HCT116 (cell line): ENCODE data around the gene HGS. TPM values are rescaled to one million over a fixed set of nuclear protein-coding genes. Genes with fewer than 3 reads are reported as not detected.

Source experiments
- ATAC-seq: fragments of 200-7000 bp; cut with Tn5 transposase; 2 replicates; pipeline ENCODE4 v1.9.1; 2020; ENCODE audit warnings: mild to moderate bottlenecking, moderate library complexity
- BruUV-seq: library from RNA; stranded (reverse); fragments of 400-500 nt; replicated peaks from 2 replicates; lab custom pipeline; 2021; lab: Mats Ljungman, UMichigan
- CTCF ChIA-PET: fragments of 300-600 bp; sonication (Branson Sonifier 250); formaldehyde crosslinking; loops from one replicate; lab custom pipeline; 2021; ENCODE audit warnings: antibody characterized with exemption; lab: Charles Lee
- POLR2A ChIA-PET: fragments of 300-600, 350-600 bp; sonication (Branson Sonifier 250); formaldehyde crosslinking; loops from one replicate; lab custom pipeline; 2021; ENCODE audit warnings: antibody characterized with exemption; lab: Charles Lee
- RAD21 ChIA-PET, 2 experiments: fragments of 300-600 bp; sonication (Branson Sonifier 250); formaldehyde crosslinking; loops; one replicate each; lab custom pipeline; 2023; ENCODE audit warnings: low total read pairs in 2 of 2; ENCODE audit not compliant: uncharacterized antibody in 2 of 2, unreplicated experiment in 2 of 2, low non-redundant PET in 1 of 2; lab: Charles Lee
- DNase-seq: peaks from one replicate; pipeline ENCODE4 v3.0.0-alpha.2; 2010; ENCODE audit warnings: low read depth, low spot score
- H2AFZ ChIP-seq: fragments of 200-600 bp; shearing (Covaris generic), sonication (generic); 2 replicates; pipeline ENCODE4 v1.6.1; 2017; ENCODE audit warnings: low read depth, mixed run types, mixed read lengths, antibody characterized with exemption, low read length; ENCODE audit not compliant: poor library complexity, severe bottlenecking
- H3K27ac ChIP-seq: 2 replicates; pipeline ENCODE4 v1.5.1; 2012; ENCODE audit warnings: low read depth, low read length
- H3K27me3 ChIP-seq: fragments of 200-600 bp; sonication (generic); 2 replicates; pipeline ENCODE4 v1.6.1; 2016; ENCODE audit warnings: mixed run types, low read length, mixed read lengths; ENCODE audit not compliant: insufficient read depth
- H3K36me3 ChIP-seq, 2 experiments: fragments of 200-500 bp in 1 of 2; fragments of 200-600 bp in 1 of 2; sonication (Bioruptor generic) in 1 of 2; sonication (generic) in 1 of 2; 2 replicates each; pipeline versions ENCODE4 v1.5.1 to v1.6.1; 2014 to 2016; ENCODE audit warnings: low read length in 2 of 2, inconsistent platforms in 1 of 2, mixed read lengths in 1 of 2, mixed run types in 1 of 2; ENCODE audit not compliant: insufficient read depth in 2 of 2, control insufficient read depth in 1 of 2
- H3K4me1 ChIP-seq, 2 experiments: fragments of 200-600 bp in 1 of 2; sonication (generic) in 1 of 2; 2 replicates each; pipeline versions ENCODE4 v1.5.1 to v1.6.1; 2012 to 2017; ENCODE audit warnings: low read length in 2 of 2, inconsistent platforms in 1 of 2, mild to moderate bottlenecking in 1 of 2, mixed read lengths in 1 of 2, mixed run types in 1 of 2, moderate library complexity in 1 of 2; ENCODE audit not compliant: insufficient read depth in 2 of 2, control insufficient read depth in 1 of 2
- H3K4me2 ChIP-seq: fragments of 200-600 bp; sonication (generic); 2 replicates; pipeline ENCODE4 v1.6.1; 2017; ENCODE audit warnings: mixed run types, low read length, mixed read lengths
- H3K4me3 ChIP-seq, 2 experiments: fragments of 200-600 bp in 1 of 2; sonication (generic) in 1 of 2; replicated peaks in 1 of 2; 2 replicates each; pipeline ENCODE4 v1.5.1; 2011 to 2016; ENCODE audit warnings: low read length in 2 of 2, control low read depth in 1 of 2, low read depth in 1 of 2, mild to moderate bottlenecking in 1 of 2, mixed read lengths in 1 of 2, mixed run types in 1 of 2
- H3K79me2 ChIP-seq: fragments of 200-600 bp; sonication (generic); 2 replicates; pipeline ENCODE4 v1.6.1; 2017; ENCODE audit warnings: mild to moderate bottlenecking, mixed run types, low read length, moderate library complexity, mixed read lengths; ENCODE audit not compliant: insufficient read depth
- H3K9ac ChIP-seq: fragments of 200-600 bp; sonication (generic); 2 replicates; pipeline ENCODE4 v1.6.1; 2016; ENCODE audit warnings: low read length, mixed read lengths
- H3K9me2 ChIP-seq: fragments of 200-600 bp; sonication (generic), shearing (Covaris generic); 2 replicates; pipeline ENCODE4 v1.6.1; 2017; ENCODE audit warnings: mixed run types, mild to moderate bottlenecking, moderate library complexity; ENCODE audit not compliant: insufficient read depth
- H3K9me3 ChIP-seq, 2 experiments: fragments of 200-500 bp in 1 of 2; fragments of 200-600 bp in 1 of 2; sonication (Bioruptor generic) in 1 of 2; sonication (generic) in 1 of 2; 2 replicates each; pipeline ENCODE4 v1.6.1; 2014 to 2017; ENCODE audit warnings: low read length in 2 of 2, mixed read lengths in 2 of 2, inconsistent platforms in 1 of 2, low read depth in 1 of 2, mild to moderate bottlenecking in 1 of 2, mixed run types in 1 of 2, moderate library complexity in 1 of 2; ENCODE audit not compliant: control insufficient read depth in 1 of 2, insufficient read depth in 1 of 2
- H4K20me1 ChIP-seq: fragments of 200-600 bp; sonication (generic), shearing (Covaris generic); 2 replicates; pipeline ENCODE4 v1.6.1; 2017; ENCODE audit warnings: mixed run types, mild to moderate bottlenecking, moderate library complexity; ENCODE audit not compliant: insufficient read depth
- CBX3 ChIP-seq: IDR thresholded peaks from 2 replicates; pipeline ENCODE4 v1.6.1; 2012; ENCODE audit warnings: low read depth
- CEBPB ChIP-seq: IDR thresholded peaks from 2 replicates; pipeline ENCODE4 v1.6.1; 2012; ENCODE audit warnings: low read depth
- EZH2 ChIP-seq: fragments of 200-600 bp; sonication (generic); IDR thresholded peaks from 2 replicates; pipeline ENCODE4 v1.6.1; 2017; ENCODE audit warnings: antibody characterized with exemption, mixed run types
- POLR2A ChIP-seq: IDR thresholded peaks from 2 replicates; pipeline ENCODE4 v1.7.0; 2011; ENCODE audit warnings: borderline replicate concordance; ENCODE audit not compliant: insufficient read depth, insufficient read length; ENCODE audit errors: extremely low read depth
- RAD21 ChIP-seq: IDR thresholded peaks from 2 replicates; pipeline ENCODE4 v1.6.1; 2012; ENCODE audit warnings: low read depth, mild to moderate bottlenecking
- SIN3A ChIP-seq: IDR thresholded peaks from 2 replicates; pipeline ENCODE4 v1.6.1; 2012; ENCODE audit warnings: low read depth
- SRF ChIP-seq: IDR thresholded peaks from 2 replicates; pipeline ENCODE4 v1.6.1; 2012; ENCODE audit warnings: low read depth
- YY1 ChIP-seq: IDR thresholded peaks from 2 replicates; pipeline ENCODE4 v1.6.1; 2011; ENCODE audit warnings: low read length, low read depth, moderate library complexity, mild to moderate bottlenecking; ENCODE audit not compliant: insufficient replicate concordance; ENCODE audit errors: extremely low read depth
- ZNF274 ChIP-seq: fragments of 200-500 bp; sonication (Bioruptor generic); IDR thresholded peaks from 2 replicates; pipeline ENCODE4 v1.6.1; 2014; ENCODE audit warnings: mild to moderate bottlenecking, low read depth, low read length, inconsistent platforms
- intact Hi-C: fragments of 100-400 bp; cut with micrococcal nuclease; formaldehyde crosslinking; loops from 2 replicates; pipeline ENCODE4 v1.10.0; 2022
- total RNA-seq: library from RNA; stranded (reverse); gene quantifications from one replicate; pipeline ENCODE4 v1.2.1, GENCODE V29; 2021; ENCODE audit not compliant: unreplicated experiment
- TF ChIP-seq, protein P1 (sequence below), 3 experiments: fragments of 200-600 bp in 1 of 3; sonication (generic) in 1 of 3; IDR thresholded peaks in 2 of 3; conservative IDR thresholded peaks in 1 of 3; 2 replicates each; pipeline ENCODE4 v1.5.1; 2012 to 2017; ENCODE audit warnings: low read depth in 2 of 3, low read length in 2 of 3, antibody characterized with exemption in 1 of 3, borderline replicate concordance in 1 of 3, control low read depth in 1 of 3, mild to moderate bottlenecking in 1 of 3, mixed read lengths in 1 of 3, mixed run types in 1 of 3, moderate library complexity in 1 of 3; ENCODE audit not compliant: insufficient read depth in 1 of 3
- TF ChIP-seq, protein P2 (sequence below): IDR thresholded peaks from 2 replicates; pipeline ENCODE4 v1.6.1; 2012

Gene HGS
- total RNA-seq, 1 experiment from 2014 or later = 231 TPM

DNA sequence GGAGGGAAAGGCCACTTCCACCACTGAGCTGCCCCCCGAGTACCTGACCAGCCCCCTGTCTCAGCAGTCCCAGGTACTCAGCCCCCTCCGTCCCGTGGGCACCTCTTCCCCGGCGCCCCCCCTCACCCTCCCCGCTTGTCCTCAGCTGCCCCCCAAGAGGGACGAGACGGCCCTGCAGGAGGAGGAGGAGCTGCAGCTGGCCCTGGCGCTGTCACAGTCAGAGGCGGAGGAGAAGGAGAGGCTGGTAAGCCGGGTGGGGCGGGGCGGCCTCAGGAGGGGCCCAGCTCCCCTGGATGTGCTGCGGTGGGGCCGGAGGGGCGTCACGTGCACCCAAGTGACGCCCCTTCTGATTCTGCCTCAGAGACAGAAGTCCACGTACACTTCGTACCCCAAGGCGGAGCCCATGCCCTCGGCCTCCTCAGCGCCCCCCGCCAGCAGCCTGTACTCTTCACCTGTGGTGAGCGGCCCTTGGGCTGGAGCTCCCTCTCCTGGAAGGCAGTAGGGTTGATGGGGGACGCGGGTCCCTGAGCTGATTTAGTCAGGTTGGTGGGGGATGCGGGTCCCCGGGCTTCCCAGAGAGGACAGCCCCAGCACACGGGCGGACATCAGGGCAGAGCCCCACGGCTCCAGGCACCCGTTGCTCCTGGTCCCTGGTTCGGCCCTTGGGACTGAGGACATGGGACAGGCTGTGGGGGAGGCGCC, 9.8 kb downstream of the HGS start:
- no peak for TF ChIP-seq YY1
- TF ChIP-seq, protein P1, sequence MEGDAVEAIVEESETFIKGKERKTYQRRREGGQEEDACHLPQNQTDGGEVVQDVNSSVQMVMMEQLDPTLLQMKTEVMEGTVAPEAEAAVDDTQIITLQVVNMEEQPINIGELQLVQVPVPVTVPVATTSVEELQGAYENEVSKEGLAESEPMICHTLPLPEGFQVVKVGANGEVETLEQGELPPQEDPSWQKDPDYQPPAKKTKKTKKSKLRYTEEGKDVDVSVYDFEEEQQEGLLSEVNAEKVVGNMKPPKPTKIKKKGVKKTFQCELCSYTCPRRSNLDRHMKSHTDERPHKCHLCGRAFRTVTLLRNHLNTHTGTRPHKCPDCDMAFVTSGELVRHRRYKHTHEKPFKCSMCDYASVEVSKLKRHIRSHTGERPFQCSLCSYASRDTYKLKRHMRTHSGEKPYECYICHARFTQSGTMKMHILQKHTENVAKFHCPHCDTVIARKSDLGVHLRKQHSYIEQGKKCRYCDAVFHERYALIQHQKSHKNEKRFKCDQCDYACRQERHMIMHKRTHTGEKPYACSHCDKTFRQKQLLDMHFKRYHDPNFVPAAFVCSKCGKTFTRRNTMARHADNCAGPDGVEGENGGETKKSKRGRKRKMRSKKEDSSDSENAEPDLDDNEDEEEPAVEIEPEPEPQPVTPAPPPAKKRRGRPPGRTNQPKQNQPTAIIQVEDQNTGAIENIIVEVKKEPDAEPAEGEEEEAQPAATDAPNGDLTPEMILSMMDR (IDR thresholded peaks at IDR 0.05 in 2 of 3, conservative IDR thresholded peaks at IDR 0.05 in 1 of 3; ENCODE audit: borderline replicate concordance in 1 of 3, insufficient read depth in 1 of 3, low read depth in 2 of 3, low read length in 2 of 3) = peak in 2 of 3 experiments; percentile 39 to 53; a peak in 4 of 6 replicates
- no peak for DNase-seq
- H3K4me2 ChIP-seq = no peak overlapping the region
- H3K4me1 ChIP-seq = no peaks in the 10 kb centered on the region; a peak in 1 of 4 replicates
- ChIA-PET POLR2A (interaction anchor here (1.4 kb wide), 1 partner anchor 10 kb away, joined by 6 read pairs; the partner anchor contains the start of genes ARL16 and HGS), CTCF (interaction anchor here (1.1 kb wide), 1 partner anchor 18 kb away, joined by 3 read pairs; no protein-coding TSS in a partner anchor), RAD21 (interaction anchor here in 1 of 2 experiments (1.0 kb wide), 1 partner anchor 18 kb away, joined by 3 read pairs; no protein-coding TSS in a partner anchor)
- no TSS peak for BruUV-seq
- no peak overlapping the region for H3K4me3 ChIP-seq
- H3K27me3 ChIP-seq = no peaks in the 10 kb centered on the region
- no peak overlapping the region for H3K27ac ChIP-seq
- no peaks in the 10 kb centered on the region for H3K9me2 ChIP-seq
- peak; percentile 65 for ATAC-seq
- no peak overlapping the region for H3K9ac ChIP-seq
- no peaks in the 10 kb centered on the region for H4K20me1 ChIP-seq
- H2AFZ ChIP-seq = no peak overlapping the region
- peaks cover 54 to 96% of the 10 kb centered on the region in 2 experiments for H3K36me3 ChIP-seq
- intact Hi-C loops = loop anchor here (10.0 kb wide), 1 partner anchor 139 kb away; the partner anchor contains the start of gene FAAP100
- H3K9me3 ChIP-seq = no peaks in the 10 kb centered on the region
- peaks cover 79% of the 10 kb centered on the region; the same call in 1 of the 2 replicates for H3K79me2 ChIP-seq

DNA sequence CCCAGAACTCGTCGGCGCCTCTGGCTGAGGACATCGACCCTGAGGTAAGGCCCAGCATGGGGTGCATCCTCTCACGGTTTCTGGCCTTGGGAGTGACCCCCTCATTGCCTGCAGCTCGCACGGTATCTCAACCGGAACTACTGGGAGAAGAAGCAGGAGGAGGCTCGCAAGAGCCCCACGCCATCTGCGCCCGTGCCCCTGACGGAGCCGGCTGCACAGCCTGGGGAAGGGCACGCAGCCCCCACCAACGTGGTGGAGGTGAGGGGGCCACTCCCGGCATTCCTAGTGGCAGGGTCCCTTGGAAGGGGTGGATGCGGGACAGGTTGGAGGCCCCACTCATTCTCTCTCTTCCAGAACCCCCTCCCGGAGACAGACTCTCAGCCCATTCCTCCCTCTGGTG, 11.0 kb downstream of the HGS start:
- no peak for TF ChIP-seq CEBPB
- TF ChIP-seq CBX3 = no peak
- TF ChIP-seq, protein P2, sequence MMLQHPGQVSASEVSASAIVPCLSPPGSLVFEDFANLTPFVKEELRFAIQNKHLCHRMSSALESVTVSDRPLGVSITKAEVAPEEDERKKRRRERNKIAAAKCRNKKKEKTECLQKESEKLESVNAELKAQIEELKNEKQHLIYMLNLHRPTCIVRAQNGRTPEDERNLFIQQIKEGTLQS = no peak
- TF ChIP-seq EZH2 = no peak
- TF ChIP-seq ZNF274 = no peak
- TF ChIP-seq POLR2A = no peak
- no peak for TF ChIP-seq SRF
- no peak for TF ChIP-seq SIN3A
- no peak for TF ChIP-seq RAD21
- H3K9me3 ChIP-seq = no peaks in the 10 kb centered on the region
- no peaks in the 10 kb centered on the region; a peak in 1 of 4 replicates for H3K4me1 ChIP-seq
- DNase-seq (no peak), ATAC-seq (no peak)
- CTCF ChIA-PET = no interaction called here
- peaks cover 78% of the 10 kb centered on the region; the same call in 1 of the 2 replicates for H3K79me2 ChIP-seq
- no peak overlapping the region for H3K9ac ChIP-seq
- no peaks in the 10 kb centered on the region for H3K27me3 ChIP-seq
- H3K4me3 ChIP-seq = no peak overlapping the region
- BruUV-seq = no TSS peak
- H2AFZ ChIP-seq = no peak overlapping the region
- H4K20me1 ChIP-seq = no peaks in the 10 kb centered on the region
- RAD21 ChIA-PET = no interaction called here
- H3K36me3 ChIP-seq = peaks cover 53 to 84% of the 10 kb centered on the region in 2 experiments
- no peaks in the 10 kb centered on the region for H3K9me2 ChIP-seq
- intact Hi-C loops = loop anchor here (10.0 kb wide), 1 partner anchor 140 kb away; the partner anchor contains the start of gene FAAP100
- H3K27ac ChIP-seq = no peak overlapping the region
- POLR2A ChIA-PET = no interaction called here
- H3K4me2 ChIP-seq = no peak overlapping the region
